ENCODE data around the gene ATP11A.
A peak's percentile ranks its signal among the peaks of the same experiment; 100 is the strongest.
"Not testable (repeated sequence)": the region's sequence is repeated elsewhere in the genome, so short reads cannot be mapped to it uniquely, and the experiment has no call there.

ATP11A gene

DNA sequence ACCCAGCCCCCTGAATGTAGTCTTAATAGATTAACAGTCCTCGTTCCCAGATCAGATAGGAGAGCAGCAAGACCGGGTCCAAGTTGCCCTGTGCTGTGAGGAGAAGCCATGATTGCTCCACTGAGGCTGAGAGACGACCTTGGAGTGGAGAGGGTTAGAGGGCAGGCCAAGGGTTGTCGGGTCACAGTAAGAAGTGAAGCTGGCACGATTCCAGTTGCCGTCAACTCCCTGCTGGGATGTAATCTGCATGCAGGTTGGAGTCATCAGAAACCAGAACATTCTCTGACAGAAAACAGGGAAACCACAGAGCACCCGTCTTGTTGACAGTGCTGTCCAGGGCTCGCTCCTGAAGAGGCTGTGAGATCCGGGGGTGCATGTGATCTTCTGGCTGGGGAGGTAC, 19.0 kb upstream of the ATP11A start:
- no peak for DNase-seq (ENCODE audit: low read depth)

DNA sequence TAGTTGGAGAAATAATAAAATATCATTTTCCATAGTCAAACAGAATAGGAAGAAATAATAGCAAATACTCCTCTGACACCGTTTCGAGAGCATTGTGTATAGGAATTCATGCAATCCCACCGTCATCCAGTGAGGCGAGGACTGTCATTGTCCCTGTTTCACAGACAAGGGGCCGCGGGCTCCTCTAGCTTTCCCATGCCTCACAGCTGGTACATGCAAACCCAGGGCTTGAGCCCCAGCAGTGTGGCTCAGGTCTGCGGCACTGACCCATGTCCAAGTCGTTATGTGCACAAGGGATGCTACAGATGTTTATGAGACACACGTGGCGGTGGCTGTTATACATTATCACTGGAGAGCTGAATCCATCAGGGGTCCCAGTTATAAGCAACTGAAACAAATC, 18.5 kb upstream of the ATP11A start:
- DNase-seq (ENCODE audit: low read depth) = no peak

GRCh38 chr13:112672651-112673284, 17.1 kb upstream of the ATP11A start:
- DNase-seq (ENCODE audit: low read depth) = no peak

- no peak for DNase-seq (ENCODE audit: low read depth)
Measured at GRCh38 chr13:112674412-112675365, 15.1 kb upstream of the ATP11A start.

- DNase-seq (ENCODE audit: low read depth) = no peak
Measured at GRCh38 chr13:112675366-112675756, 14.5 kb upstream of the ATP11A start.

DNA sequence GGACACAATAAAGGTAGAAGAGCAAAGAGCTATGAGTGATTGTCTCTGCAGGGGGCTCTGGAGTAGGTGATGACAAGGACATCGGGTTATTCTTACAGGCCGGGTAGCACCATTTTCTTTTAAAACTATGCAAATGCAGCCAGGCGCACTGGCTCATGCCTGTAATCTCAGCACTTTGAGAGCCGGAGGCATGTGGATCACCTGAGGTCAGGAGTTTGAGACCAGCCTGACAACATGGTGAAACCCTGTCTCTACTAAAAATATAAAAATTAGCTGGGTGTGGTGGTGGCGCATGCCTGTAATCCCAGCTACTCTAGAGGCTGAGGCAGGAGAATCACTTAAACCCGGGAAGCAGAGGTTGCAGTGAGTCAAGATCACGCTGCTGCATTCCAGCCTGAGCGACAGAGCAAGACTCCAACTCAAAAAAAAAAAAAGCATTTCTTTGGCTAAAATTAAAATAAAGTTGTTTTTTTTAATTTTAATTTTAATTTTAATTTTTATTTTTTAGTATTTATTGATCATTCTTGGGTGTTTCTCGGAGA, 12.3 kb upstream of the ATP11A start:
- DNase-seq (ENCODE audit: low read depth) = not testable (repeated sequence)

DNA sequence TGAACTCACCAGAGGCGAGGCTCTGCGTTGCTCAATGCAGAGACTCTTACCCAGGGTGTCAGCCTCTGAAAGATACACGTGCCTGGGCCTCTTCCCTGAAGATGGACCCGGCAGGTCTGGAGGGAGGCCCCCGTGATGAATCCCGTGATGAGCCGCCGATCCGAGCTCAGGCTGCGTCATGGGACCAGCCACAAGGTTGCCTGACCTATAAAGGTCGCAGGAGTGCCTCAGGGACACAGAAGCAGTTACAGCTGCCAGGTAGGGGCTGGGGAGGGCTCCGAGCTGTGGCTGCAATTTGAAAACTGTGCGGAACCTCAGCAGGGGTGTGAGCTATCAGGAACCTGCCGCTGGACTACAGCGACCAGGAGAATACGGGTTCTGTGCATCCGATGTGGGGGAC, 10.5 kb upstream of the ATP11A start:
- DNase-seq (ENCODE audit: low read depth) = no peak

- no peak for DNase-seq (ENCODE audit: low read depth)
Measured at GRCh38 chr13:112679932-112680677, 9.7 kb upstream of the ATP11A start.

- no peak for DNase-seq (ENCODE audit: low read depth)
Measured at GRCh38 chr13:112680741-112681360, 9.0 kb upstream of the ATP11A start.

DNA sequence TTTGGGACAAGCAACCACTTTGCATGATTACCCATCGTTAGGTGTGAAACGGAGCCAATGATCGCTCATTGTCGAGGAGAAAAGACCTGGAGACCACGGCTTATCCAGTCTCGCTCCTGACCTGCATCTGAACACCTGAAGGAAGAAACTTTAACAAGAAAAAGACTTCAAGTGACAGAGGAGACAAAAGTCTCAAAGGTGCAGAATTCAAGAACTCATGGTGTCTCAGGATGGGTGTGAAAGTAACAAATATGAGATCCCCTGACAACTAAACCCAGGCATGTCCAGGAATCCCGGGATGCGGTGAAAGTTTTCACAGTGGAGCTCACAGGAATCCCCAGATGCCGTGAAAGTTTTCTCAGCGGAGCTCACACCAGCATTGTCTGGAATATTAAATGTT, 6.3 kb upstream of the ATP11A start:
- DNase-seq (ENCODE audit: low read depth) = no peak

DNA sequence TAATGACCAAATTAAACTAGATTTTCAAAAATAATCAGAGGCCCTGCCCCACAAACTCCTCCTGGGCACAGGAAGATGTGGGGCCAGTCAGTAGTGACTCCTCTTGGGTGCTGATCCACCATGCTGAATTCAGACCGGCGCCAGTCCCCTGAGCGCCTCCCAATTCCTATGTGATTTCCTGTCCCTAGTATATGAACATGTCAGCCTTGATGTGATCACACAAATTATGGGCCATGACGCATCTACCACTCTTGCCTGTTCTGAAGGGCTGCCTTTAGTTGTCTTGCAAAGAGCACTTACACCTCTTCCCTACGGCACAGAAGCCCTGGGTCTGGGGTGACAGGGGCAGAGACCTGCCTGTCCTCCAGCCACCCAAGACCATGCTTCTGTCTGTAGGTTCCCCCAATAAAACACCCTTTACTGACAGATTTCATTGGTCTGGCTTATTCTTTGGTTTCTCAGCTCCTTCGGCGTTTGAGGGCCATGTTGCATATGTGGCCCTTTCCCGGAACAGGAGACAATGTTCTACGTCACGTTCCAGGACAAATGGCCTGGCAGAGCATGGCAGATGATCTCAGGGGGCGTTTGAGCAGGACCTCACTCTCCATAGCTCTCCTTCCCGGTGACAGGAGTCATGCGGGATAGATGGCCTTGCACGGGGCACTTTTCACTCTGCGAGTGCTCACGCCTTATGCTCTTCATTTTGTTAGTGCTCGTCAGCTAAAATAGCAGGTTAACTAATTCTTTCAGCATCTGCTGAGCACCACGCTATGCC, 5.6 kb upstream of the ATP11A start:
- DNase-seq (ENCODE audit: low read depth) = no peak

- not testable (repeated sequence) for DNase-seq (ENCODE audit: low read depth)
Measured at GRCh38 chr13:112685189-112685805, 4.5 kb upstream of the ATP11A start.

GRCh38 chr13:112685896-112686295, 3.9 kb upstream of the ATP11A start:
- DNase-seq (ENCODE audit: low read depth) = no peak

GRCh38 chr13:112686364-112686763, 3.5 kb upstream of the ATP11A start:
- no peak for DNase-seq (ENCODE audit: low read depth)

DNA sequence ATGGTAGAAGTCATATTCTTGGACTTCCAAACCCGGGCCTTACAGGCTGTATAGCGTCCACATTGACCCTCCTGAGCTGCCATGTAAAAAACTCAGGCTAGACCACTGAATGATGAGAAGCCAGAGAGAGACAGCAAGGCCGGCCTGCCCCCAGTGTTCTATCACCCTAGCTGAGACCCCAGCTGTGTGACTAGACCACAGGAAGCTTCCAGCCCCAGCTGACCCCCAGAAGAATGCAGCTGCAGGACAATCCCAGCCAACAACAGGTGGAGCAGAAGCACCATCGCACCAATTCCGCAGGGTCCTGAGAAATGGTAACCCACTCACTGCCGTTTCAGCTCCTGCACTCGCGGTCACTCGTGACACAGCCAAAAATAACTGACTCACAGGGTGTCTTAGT, 2.9 kb upstream of the ATP11A start:
- DNase-seq (ENCODE audit: low read depth) = no peak

DNA sequence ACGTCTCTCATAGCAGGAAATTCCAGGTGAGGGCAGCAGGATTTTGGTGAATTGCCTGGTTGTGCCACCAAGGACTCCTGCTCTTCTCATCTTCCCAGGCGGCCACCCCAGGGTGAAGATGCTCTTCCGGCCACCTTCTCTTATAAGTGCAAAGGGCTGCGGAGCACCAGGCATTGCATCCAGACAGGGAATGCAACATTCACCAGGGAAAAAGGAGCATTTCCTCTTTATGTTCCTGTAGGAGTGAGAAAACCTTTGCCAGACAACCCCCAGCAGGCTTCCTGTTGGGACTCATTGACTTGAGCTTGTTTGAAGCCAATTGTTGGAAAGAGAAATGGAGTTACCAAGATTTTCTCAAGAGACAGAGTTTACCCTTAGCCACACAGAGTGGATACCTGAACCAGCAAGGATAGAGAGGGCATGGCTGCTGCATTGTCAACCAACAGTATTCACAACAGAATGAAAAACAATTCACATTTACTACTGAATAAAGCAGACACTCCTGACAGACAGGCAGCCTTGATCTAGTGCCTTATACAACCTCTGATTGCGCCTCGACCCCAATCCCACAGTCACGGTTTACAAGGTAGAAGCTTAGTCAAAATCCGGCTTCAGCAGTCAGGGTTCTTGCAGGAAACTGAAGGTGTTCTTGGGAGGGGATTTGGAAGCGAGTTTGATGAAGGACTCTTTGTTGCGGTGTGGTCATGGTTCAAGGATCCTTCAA, 1.8 kb upstream of the ATP11A start:
- DNase-seq (ENCODE audit: low read depth) = no peak

- DNase-seq (ENCODE audit: low read depth) = peak; percentile 34
Measured at GRCh38 chr13:112688560-112689302, 1.1 kb upstream of the ATP11A start.

DNA sequence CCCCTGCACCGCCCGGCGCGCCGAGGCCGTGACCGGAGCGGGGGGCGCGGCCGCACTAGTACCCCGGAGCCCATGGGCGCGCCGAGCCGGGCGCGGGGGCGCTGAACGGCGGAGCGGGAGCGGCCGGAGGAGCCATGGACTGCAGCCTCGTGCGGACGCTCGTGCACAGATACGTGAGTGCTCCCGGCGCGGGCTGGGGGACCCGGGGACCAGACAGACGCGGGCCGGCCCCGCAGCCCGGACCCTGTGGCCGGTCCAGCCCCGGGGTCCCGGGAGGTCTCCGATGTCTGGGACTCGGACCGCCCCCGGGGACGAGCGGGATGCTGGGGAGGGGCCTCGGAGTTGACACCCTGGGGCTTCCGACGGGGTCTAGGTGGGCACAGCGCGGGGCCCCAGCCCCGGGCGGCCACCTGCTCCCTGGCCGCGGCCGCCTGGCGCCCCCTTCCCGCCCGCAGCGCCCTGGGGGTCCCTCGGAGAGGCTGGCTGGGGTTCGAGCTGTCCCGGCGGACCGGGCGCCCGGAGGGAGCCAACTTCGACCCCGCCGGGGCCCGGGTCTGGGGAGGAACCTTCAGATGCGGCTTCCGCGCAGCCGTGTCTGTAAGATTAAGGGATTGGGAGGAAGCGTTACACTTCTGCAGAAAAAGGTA, 568 bp downstream of the ATP11A start:
- DNase-seq (ENCODE audit: low read depth) = peak; percentile 9

- DNase-seq (ENCODE audit: low read depth) = no peak
Measured at GRCh38 chr13:112692104-112692503, 2.3 kb downstream of the ATP11A start.

All from activated T-cell treated with anti-CD3 and anti-CD28 coated beads for 24 hours (primary cell).